Left ventricle myocardium superior (tissue), 1 donor: ENCODE results near the gene U2AF1L4. TPM values are rescaled to one million over a fixed set of nuclear protein-coding genes. Genes with fewer than 3 reads are reported as not detected.

Experiments
- ATAC-seq: fragments of 200-7000 bp; cut with Tn5 transposase; one replicate; pipeline ENCODE4 v1.9.1; 2020; ENCODE audit warnings: mild to moderate bottlenecking, moderate library complexity
- DNase-seq: peaks from one replicate; pipeline ENCODE4 v3.0.0-alpha.2; 2020
- intact Hi-C: fragments of 100-400 bp; cut with micrococcal nuclease; formaldehyde crosslinking; loops from one replicate; pipeline ENCODE4 v1.11.0; 2022
- total RNA-seq: library from RNA; stranded (reverse); fragmentation: NEBNext Ultra II Directional; extraction: Animal tissue kit (Norgen Biotek cat#: 25700); gene quantifications from one replicate; pipeline ENCODE4 v1.2.1, GENCODE V29; 2021
- donor health status: DM: no; HTN: yes; CAD: no; lungs with severe emphysema.

Gene U2AF1L4
- total RNA-seq, 1 donor from 2014 or later, result 18.4 TPM

DNA sequence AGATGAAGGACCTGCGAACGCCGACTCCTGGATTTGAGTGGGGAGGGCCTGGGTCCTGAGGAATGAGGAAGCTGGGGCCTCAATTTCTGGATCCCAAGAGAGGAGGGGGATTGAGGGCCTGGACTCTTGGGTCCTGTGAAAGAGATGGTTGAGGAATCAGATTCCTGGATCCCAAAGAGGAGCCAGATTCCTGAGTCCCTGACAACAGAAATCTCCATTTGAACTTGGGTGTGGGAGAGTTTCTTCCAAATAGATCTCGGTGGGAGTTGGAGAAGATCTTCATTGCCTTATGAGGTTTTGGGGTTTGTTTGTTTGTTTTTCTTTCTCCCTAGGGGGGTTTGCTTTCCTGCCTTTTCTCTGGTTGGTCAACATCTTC, 857 bp upstream of the U2AF1L4 start:
- DNase-seq (no peak), ATAC-seq (no peak)
- intact Hi-C loops, result no loop called here

DNA sequence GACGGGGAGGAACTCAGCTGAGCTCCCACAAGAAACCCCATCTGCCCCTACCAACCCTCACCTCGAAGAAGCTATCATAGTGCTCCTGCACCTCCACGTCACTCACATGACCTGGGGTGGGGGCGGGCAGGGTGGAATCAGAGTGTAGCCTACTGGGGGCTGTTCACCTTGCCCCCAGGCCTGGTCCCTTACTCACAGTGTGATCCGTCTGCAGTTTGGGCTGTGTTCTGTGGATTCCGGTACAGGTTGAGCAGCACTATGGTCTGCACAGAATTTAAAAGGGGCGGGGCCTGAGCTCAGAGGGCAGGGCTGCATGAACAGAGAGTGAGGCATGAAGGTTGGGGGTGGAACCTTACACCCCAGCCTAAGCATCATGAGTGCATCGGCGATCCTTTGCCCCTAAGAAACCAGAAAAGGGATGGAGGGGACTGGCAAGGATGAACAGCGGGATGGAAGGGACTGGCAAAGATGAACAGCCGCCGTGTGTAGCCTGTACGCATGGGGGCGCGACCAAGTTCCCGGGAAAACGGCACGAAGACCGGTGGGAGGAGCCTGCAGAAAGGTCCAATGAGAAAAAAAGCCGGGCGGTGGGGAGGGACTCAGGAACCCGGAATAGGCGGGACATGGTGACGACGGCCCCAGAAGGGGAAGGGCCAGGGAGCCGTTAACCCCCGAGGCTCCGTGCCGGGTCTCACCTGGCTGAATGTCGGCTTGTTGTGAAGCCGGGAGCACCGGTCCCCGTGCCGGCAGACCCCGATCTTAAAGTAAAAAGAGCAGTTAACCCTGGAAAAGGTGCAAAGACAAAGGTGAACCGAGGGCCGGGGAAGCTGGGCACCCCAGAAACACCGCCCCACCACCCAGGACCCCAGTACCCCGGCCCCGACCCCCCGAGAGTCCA, 539 bp downstream of the U2AF1L4 start:
- ATAC-seq (peak; percentile 74), DNase-seq (peak; percentile 96)
- intact Hi-C loops, result no loop called here

DNA sequence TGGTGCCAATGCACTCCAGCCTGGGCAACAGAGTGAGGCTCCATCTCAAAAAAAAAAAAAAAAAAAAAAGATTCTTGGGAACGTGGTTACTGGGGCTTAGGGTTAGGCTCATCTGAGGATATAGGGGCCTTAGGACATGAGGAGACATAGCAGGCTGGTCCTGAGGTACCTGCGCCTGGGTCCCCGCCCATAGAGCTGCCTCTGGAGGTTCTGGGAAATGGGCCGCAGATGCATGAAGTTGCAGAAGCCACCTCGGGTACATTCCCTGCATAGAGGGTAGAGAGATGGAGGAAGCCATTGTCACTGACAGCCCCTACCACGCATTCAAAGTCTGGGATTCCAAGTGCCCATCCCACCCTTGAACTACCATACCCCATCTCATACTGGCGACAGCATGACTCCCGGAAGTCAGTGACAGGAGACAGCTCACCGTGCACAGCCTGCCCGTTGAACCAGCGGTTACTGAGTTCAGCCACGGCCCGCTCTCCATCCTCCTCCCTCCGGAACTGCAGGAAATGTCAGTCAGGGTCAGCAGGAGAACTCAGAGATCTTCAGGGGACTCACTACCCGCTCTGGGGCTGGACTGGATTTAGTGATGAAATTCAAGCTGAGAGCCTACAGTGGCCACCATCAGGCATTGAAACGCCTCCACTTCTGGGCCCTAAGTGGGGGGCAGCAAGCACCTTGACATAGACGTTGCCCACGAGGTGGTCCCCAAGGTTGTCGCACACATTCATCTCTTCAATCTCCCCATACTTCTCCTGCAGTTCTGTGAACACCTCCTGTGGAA, 1.4 kb downstream of the U2AF1L4 start:
- no peak for DNase-seq
- intact Hi-C loops, result no loop called here
- ATAC-seq, result no peak

DNA sequence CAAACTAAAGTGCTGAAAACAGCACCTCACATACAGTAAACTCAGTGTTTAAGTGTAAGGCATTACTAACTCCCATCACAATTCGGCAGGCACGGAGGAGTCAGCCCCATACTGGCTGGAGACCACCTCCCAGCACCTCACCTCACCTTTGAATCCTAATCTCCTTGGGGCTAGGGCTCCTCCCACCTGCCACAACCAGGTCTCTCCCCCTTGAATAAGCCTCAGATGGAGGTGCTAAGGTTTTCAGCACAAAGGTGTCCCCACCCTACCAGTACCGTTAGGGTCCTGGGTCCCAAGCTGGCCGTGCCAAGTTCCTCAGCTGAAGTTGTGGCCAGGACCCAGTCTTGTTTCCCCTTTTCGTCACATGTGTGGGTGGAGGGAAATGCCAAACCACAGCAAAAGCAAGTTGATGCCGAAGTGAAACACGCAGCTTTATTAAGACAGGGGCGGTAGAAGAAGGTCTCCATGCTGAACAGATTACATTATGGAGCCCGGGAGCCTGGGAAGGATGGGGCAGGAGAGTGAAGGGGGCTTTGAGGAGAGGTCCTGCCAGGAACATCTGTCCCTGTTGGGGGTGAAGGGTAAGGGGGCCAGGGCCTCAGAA, 3.0 kb downstream of the U2AF1L4 start, which contains the start of gene IGFLR1:
Gene IGFLR1, minus strand, starts transcription at position 332 of the 604 bp plus-strand sequence. CDS start 1,272 bp downstream, outside the sequence.
- no peak for DNase-seq
- no peak for ATAC-seq
- intact Hi-C loops, result no loop called here

DNA sequence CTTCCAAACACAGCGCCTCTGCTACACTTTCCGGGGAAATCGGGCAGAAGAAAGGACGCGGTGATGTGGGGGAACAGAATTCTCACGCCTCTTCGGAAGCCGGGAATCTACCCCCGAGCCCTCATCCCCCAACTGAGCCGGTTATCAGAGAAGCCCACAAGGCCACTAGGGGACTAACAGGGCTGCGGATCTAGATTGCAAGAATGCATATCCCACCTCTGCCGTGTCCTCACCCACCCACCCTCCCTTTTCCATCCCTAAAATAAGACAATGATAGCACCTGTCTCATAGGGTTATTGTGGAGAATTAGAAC, 4.1 kb downstream of the U2AF1L4 start:
- intact Hi-C loops, result no loop called here
- no peak for ATAC-seq
- DNase-seq, result no peak

DNA sequence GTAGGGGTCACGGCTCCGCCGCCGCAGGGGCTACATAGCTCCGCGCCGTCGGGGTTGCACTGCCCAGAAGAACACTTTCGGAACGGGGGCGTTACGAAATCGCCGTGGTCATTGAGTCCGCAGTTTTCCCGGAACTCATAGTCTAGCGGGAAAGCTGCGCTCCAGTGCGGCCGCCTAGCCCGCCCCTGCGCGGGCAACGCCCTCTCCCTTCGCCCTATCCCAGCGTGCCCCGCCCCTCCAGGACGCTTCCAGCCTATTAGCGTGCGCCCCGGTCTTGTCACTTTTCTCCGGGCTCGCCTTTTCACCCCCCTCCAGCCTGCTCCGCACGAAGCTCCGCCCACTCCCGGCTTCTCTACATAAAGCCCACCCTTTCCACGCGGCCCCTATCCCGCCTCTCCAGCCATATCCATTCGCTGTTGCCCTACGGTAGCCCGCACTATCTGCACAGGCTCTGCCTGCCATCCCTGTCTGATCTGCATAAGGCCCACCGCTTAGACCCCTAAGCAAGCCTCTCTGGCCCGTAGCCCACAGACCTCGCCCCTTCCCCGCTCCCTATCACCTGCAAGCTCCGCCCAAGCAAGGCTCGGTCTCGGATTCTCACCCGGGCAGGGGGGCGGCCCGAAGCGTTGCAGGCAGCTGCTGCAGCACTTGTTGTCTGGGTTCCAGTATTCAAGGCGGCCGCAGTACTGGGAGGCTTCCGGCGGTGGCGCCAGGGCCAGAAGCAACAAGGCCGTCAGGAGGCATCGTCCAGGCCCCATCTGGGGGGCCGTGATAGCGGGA, 4.6 kb downstream of the U2AF1L4 start:
- peak; percentile 99 for DNase-seq
- ATAC-seq, result peak; percentile 84
- intact Hi-C loops, result no loop called here

DNA sequence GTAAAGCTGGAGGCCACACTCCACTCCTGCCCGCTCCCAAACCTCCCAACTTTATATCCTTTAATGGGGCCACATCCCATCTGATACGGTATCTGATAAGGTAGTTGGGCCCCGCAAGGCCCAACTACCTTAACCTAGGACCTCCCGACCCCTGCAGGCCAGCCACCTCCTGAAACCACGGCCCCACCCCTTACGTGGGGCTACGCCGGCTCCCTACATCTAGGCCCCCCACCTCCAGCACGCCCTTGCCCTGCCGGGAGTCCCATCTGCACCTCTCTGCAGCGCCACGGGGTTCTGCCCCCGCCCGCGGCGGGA, 5.2 kb downstream of the U2AF1L4 start:
- intact Hi-C loops, result no loop called here
- DNase-seq (no peak), ATAC-seq (no peak)

DNA sequence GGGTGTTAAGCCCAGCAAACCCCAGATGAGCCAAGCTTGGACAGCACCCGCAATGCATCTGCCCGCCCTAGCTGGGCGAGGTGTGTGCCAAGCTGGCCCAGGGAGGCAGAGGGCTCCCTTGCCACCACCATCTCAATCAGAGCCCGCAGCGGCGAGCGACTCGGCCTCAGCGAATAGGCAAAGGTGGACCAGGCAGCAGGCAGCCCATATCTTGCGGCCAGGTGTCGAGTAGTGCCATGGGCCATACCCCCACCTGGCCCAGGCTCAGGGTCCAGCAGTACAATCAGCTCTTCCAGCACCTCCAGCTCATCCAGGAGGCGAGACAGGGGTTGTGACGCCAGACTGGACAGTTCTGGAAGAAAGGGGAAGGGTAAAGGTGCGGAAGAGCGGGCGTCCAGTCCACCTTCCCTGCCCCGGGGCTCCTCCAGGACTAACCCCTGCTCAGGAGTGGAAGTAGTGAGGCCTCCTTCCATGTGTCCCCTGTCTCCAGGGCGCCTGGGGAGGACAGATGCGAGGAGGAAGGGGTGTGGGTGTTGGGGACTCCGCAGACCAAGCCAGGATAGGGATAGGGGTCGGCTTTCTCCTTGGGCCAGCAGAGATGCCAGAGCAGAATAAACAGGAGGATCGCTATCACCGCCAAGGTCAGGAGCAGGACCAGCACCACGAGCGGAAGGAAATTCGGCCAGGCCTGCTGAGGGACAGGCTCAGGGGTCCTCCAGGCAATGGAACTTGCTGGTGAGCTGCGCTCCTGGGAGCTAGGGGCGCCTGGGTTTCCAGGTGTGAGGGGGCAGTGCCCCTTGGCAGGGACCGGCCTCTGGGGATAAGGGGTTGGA, 5.7 kb downstream of the U2AF1L4 start:
- ATAC-seq (no peak), DNase-seq (no peak)
- intact Hi-C loops, result no loop called here

DNA sequence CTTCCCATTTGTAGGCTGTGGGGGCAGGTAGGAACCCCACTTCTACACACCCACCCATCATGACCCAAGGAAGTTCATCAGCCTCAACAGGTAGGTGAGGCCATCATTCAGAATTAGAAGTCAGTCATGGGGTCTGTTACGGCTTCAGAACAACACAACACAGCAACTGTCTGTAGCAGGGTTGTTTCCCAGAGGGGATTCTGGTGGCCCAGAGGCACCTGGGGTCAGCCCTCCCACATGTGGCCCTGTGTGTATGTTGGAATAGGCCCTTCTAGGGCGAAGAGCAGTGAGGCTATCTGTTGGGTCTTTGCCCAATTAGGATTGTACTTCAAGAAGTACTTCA, 6.4 kb downstream of the U2AF1L4 start:
- intact Hi-C loops, result no loop called here
- no peak for DNase-seq
- no peak for ATAC-seq

DNA sequence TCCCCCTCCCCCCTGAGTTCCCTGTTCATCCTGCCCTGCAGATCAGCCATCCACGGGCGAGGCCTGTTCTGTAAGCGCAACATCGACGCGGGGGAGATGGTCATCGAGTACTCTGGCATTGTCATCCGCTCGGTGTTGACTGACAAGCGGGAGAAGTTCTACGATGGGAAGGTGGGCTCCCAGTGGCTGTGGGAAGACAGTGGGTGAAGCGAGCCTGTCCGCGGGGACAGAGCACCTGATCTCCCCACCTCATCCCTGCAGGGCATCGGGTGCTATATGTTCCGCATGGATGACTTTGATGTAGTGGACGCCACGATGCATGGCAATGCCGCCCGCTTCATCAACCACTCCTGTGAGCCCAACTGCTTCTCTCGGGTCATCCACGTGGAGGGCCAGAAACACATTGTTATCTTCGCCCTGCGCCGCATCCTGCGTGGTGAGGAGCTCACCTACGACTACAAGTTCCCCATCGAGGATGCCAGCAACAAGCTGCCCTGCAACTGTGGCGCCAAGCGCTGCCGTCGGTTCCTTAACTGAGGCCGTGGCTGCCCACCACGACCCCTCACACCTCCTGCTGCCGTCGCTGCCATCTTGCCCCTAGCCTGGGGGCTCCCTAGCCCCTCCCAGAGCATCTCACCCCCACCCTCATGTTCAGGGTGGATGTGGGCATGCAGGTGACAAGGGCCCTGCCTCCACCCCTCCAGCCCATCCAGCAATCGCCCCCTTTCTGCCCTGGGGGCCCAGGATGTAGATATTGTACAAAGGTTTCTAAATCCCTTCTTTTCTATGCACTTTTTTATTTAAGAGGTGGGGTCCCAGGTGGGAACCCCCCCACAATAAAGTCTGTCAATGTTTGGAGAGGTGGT, 7.0 kb downstream of the U2AF1L4 start:
- intact Hi-C loops, result no loop called here
- no peak for ATAC-seq
- DNase-seq, result no peak

DNA sequence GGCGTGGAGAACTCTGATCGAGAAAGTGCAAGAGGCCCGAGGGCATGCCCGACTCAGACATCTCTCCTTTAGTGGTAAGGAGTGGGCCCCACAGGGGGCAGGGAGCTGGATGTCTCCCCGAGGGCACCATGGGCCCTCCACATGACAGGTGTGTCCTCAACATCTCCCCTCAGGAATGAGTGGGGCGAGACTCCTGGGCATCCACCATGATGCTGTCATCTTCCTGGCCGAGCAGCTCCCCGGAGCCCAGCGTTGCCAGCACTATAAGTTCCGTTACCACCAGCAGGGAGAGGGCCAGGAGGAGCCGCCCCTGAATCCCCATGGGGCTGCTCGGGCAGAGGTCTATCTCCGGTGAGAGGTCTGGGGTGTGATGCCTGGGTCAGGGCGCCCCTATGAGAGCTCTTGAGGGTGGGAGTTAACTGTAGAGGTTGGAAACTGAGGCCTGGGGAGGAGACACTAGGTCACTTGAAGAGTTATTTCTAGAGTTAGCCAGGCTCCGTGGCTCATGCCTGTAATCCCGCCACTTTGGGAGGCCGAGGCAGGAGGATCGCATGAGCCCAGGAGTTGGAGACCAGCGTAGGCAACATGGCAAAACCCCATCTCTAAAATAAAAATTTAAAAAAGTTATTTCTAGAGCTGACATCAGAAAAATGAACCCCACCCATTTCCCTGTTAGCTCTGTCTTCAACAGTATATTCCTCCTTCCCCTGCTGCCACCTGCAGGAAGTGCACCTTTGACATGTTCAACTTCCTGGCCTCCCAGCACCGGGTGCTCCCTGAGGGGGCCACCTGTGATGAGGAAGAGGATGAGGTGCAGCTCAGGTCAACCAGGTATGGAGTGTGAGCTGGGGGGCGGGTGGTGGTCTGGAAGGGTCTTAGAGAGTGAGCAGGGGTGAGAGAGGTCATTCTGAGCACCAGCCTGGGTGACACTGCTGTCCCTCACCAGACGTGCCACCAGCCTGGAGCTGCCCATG, 8.0 kb downstream of the U2AF1L4 start:
- intact Hi-C loops, result no loop called here
- peak; percentile 31 for DNase-seq
- ATAC-seq, result no peak

DNA sequence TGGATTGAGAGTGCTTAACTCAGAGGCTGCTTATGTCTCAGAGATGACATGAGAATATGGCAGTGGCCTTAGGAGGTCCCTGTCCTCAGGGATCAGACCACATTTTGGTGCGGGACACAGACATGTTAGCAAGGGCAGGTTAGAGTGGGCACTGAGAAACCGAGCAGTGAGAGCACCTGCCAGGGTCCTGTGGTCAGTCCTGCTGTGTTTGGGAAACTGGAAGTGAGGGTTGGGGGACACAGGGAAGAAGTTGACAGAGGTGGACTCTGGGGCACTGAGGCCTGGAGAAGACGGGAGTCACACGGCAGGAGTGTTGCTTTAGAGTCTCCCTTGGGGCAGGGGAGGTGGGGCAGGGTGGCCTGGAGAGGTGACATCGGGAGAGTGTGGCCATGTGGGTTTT, 10.3 kb downstream of the U2AF1L4 start:
- ATAC-seq, result no peak
- DNase-seq, result no peak
- intact Hi-C loops, result no loop called here

DNA sequence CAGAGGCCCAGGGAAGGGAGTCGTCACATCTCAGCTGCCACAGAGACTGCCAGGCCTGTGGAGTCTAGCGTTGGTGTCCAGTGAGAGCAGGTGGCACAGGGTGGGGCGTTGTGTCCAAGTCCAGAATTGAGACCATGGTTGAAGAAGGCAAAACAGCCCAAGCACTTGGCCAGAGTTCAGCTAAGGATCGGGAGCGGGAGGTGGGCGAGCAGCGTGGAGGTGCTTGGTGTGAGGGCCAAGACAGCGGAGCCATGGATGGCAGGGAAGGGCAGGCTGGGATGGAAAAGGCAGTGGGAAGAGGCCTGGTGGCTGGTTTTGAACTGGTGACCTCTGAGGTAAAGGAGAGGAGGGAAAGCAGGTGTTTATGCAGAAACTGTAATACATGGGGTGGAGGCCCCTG, 10.9 kb downstream of the U2AF1L4 start:
- no peak for ATAC-seq
- intact Hi-C loops, result no loop called here
- DNase-seq, result no peak

DNA sequence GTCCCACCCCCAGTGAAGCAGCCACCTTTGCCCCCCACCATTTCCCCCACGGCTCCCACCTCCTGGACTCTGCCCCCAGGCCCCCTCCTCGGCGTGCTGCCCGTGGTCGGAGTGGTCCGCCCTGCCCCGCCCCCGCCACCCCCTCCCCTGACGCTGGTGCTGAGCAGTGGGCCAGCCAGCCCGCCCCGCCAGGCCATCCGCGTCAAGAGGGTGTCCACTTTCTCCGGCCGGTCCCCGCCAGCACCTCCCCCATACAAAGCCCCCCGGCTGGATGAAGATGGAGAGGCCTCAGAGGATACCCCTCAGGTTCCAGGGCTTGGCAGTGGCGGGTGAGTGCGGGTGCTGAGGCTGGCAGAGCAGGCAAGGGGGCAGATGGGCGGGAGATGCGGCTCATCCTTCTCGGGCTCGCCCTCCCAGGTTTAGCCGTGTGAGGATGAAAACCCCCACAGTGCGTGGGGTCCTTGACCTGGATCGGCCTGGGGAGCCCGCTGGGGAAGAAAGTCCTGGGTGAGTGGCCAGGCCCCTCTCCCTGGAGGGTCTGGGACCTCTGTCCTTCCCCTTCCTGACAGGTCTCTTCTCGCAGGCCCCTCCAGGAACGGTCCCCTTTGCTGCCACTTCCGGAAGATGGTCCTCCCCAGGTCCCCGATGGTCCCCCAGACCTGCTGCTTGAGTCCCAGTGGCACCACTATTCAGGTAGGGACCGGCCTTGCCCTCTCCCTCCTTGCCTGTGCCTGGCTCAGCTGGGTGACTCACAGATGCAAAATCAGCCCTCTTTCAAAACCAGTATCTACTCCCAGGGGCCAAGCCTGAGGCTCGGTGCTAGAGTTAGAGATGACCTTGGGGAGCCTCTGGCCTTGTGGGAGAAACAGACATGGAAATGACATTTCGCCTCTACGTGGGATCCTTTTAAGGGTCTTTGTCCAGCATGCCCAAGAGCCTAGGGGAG, 11.8 kb downstream of the U2AF1L4 start:
- intact Hi-C loops, result no loop called here
- DNase-seq (no peak), ATAC-seq (peak; percentile 3)

DNA sequence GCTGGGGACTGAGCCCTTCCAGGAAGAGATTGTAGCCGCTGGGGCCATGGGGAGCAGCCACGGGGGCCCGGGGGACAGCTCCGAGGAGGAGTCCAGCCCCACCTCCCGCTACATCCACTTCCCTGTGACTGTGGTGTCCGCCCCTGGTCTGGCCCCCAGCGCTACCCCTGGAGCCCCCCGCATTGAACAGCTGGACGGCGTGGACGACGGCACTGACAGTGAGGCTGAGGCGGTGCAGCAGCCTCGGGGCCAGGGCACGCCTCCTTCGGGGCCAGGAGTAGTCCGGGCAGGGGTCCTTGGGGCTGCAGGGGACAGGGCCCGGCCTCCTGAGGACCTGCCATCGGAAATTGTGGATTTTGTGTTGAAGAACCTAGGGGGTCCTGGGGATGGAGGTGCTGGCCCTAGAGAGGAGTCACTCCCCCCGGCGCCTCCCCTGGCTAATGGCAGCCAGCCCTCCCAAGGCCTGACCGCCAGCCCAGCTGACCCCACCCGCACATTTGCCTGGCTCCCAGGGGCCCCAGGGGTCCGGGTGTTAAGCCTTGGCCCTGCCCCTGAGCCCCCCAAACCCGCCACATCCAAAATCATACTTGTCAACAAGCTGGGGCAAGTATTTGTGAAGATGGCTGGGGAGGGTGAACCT, 12.6 kb downstream of the U2AF1L4 start:
- intact Hi-C loops, result no loop called here
- DNase-seq, result no peak
- no peak for ATAC-seq
